Thyroid gland (tissue), 4 donors: Measurements from ENCODE around the gene STPG1. TPM values are rescaled to one million over a fixed set of nuclear protein-coding genes. Genes with fewer than 3 reads are reported as not detected.
"Not testable (repeated sequence)": the region's sequence is repeated elsewhere in the genome, so short reads cannot be mapped to it uniquely, and the experiment has no call there.

Experiments
- DNase-seq, 2 donors: peaks; one replicate each; pipeline ENCODE4 v3.0.0-alpha.2; 2019
- H3K27ac ChIP-seq, 3 donors: fragments of 200-600 bp; sonication (generic); 1 replicate in 2 of 3; 2 replicates in 1 of 3; pipeline ENCODE4 v1.5.1; 2016 to 2019; ENCODE audit warnings: mild to moderate bottlenecking in 1 of 3, moderate library complexity in 1 of 3
- H3K27me3 ChIP-seq: fragments of 200-600 bp; sonication (generic); one replicate; pipeline ENCODE4 v1.5.1; 2019
- H3K36me3 ChIP-seq, 2 donors: fragments of 200-600 bp; sonication (generic); one replicate each; pipeline ENCODE4 v1.5.1; 2016 to 2019
- H3K4me1 ChIP-seq, 2 donors: fragments of 200-600 bp; sonication (generic); one replicate each; pipeline ENCODE4 v1.5.1; 2017 to 2019
- H3K4me3 ChIP-seq, 3 donors: fragments of 200-600 bp; sonication (generic); replicated peaks in 1 of 3; 1 replicate in 2 of 3; 2 replicates in 1 of 3; pipeline ENCODE4 v1.5.1; 2016; ENCODE audit warnings: mild to moderate bottlenecking in 1 of 3
- H3K9me3 ChIP-seq: fragments of 200-600 bp; sonication (generic); one replicate; pipeline ENCODE4 v1.5.1; 2017
- POLR2A ChIP-seq, 2 donors: fragments of 450-650 bp; IDR thresholded peaks; one replicate each; pipeline ENCODE4 v1.6.1; 2017; ENCODE audit warnings: antibody characterized with exemption in 2 of 2, mild to moderate bottlenecking in 2 of 2, moderate library complexity in 1 of 2
- WGBS, 2 donors: methylation state at CpG; one replicate each; pipeline ENCODE4 v1.1.5; 2017; 5-methylcytosine and 5-hydroxymethylcytosine counted together
- intact Hi-C: fragments of 100-400 bp; cut with DNase I; formaldehyde crosslinking; loops from one replicate; pipeline ENCODE4 v1.15.1; 2023
- total RNA-seq, 4 donors: library from RNA; depleted of rRNA; stranded (reverse); fragments of >200 nt; gene quantifications; one replicate each; pipeline ENCODE4 v1.2.3, GENCODE V29; 2016
- TF ChIP-seq, protein P1 (sequence below), 6 experiments: fragments of 200-600 bp in 3 of 6; fragments of 450-650 bp in 3 of 6; sonication (generic) in 3 of 6; IDR thresholded peaks; one replicate each; pipeline ENCODE4 v1.5.1; 2016 to 2019; ENCODE audit warnings: antibody characterized with exemption in 6 of 6, mild to moderate bottlenecking in 2 of 6, inconsistent platforms in 1 of 6, moderate library complexity in 1 of 6

Gene STPG1
- total RNA-seq, 4 donors from 2014 or later = 5.2 to 8.9 (median 7.0) TPM

DNA sequence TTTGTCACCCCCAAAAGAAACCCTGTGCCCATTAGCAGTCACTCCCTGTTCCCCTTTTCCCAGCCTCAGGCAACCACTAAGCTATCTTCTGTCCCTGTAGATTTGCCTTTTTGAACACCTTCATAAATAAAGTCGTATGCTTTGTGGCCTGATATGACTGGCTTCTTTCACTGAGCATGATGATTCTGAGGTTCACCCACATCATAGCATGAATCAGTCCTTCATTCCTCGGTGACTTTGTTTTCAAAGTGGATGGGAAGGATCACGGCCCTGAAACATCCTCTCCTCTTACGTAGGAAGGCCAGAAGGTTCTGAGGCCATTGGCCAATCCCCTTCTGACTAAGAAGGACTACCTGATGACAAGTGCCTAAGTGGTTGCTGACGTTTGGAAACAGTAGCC lies 41.1 kb upstream of the STPG1 start:
- Histone ChIP-seq H3K4me1 (peaks cover 16 to 27% of the 10 kb centered on the region in 2 donors), H3K27me3 (no peaks in the 10 kb centered on the region), H3K4me3 (no peak overlapping the region), H3K27ac (no peak overlapping the region), H3K9me3 (no peaks in the 10 kb centered on the region), H3K36me3 (peaks cover 17 to 22% of the 10 kb centered on the region in 2 donors)
- intact Hi-C loops = no loop called here
- TF ChIP-seq, protein P1, sequence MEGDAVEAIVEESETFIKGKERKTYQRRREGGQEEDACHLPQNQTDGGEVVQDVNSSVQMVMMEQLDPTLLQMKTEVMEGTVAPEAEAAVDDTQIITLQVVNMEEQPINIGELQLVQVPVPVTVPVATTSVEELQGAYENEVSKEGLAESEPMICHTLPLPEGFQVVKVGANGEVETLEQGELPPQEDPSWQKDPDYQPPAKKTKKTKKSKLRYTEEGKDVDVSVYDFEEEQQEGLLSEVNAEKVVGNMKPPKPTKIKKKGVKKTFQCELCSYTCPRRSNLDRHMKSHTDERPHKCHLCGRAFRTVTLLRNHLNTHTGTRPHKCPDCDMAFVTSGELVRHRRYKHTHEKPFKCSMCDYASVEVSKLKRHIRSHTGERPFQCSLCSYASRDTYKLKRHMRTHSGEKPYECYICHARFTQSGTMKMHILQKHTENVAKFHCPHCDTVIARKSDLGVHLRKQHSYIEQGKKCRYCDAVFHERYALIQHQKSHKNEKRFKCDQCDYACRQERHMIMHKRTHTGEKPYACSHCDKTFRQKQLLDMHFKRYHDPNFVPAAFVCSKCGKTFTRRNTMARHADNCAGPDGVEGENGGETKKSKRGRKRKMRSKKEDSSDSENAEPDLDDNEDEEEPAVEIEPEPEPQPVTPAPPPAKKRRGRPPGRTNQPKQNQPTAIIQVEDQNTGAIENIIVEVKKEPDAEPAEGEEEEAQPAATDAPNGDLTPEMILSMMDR (IDR thresholded peaks at IDR 0.05) = no peak
- TF ChIP-seq POLR2A (IDR thresholded peaks at IDR 0.05) = no peak
- 78 to 87% methylated on average over 5 of the region's 5 CpGs for WGBS, 2 donors
- no peak for DNase-seq

- WGBS, 2 donors = 92% methylated on average over 8 of the region's 8 CpGs
- H3K9me3 ChIP-seq = no peaks in the 10 kb centered on the region
- H3K4me1 ChIP-seq = peaks cover 3 to 11% of the 10 kb centered on the region in 2 donors
- peaks cover 22 to 27% of the 10 kb centered on the region in 2 donors for H3K36me3 ChIP-seq
- H3K27me3 ChIP-seq = no peaks in the 10 kb centered on the region
- intact Hi-C loops = no loop called here
- DNase-seq = no peak
- no peak overlapping the region for H3K4me3 ChIP-seq
- TF ChIP-seq, protein P1 (IDR thresholded peaks at IDR 0.05) = no peak
- TF ChIP-seq POLR2A (IDR thresholded peaks at IDR 0.05) = no peak
- H3K27ac ChIP-seq = no peak overlapping the region
Measured at GRCh38 chr1:24452922-24453485, 39.4 kb upstream of the STPG1 start.

GRCh38 chr1:24451746-24452145 lies 38.2 kb upstream of the STPG1 start:
- H3K27me3 ChIP-seq = no peaks in the 10 kb centered on the region
- DNase-seq = no peak
- 86 to 90% methylated on average over 3 of the region's 3 CpGs for WGBS, 2 donors
- peaks cover 17 to 21% of the 10 kb centered on the region in 2 donors for H3K36me3 ChIP-seq
- no peaks in the 10 kb centered on the region for H3K4me1 ChIP-seq
- no peak overlapping the region for H3K4me3 ChIP-seq
- intact Hi-C loops = no loop called here
- no peak overlapping the region for H3K27ac ChIP-seq
- H3K9me3 ChIP-seq = no peaks in the 10 kb centered on the region
- TF ChIP-seq POLR2A (IDR thresholded peaks at IDR 0.05) = no peak
- TF ChIP-seq, protein P1 (IDR thresholded peaks at IDR 0.05) = no peak

GRCh38 chr1:24450857-24451397 lies 37.3 kb upstream of the STPG1 start:
- H3K4me1 ChIP-seq = no peaks in the 10 kb centered on the region
- no peak overlapping the region for H3K27ac ChIP-seq
- H3K27me3 ChIP-seq = no peaks in the 10 kb centered on the region
- H3K9me3 ChIP-seq = no peaks in the 10 kb centered on the region
- no peak for DNase-seq
- H3K36me3 ChIP-seq = peaks cover 17 to 21% of the 10 kb centered on the region in 2 donors
- H3K4me3 ChIP-seq = no peak overlapping the region
- intact Hi-C loops = no loop called here
- TF ChIP-seq, protein P1 (IDR thresholded peaks at IDR 0.05) = no peak
- no peak for TF ChIP-seq POLR2A (IDR thresholded peaks at IDR 0.05)
- 97 to 98% methylated on average over 5 of the region's 5 CpGs for WGBS, 2 donors

DNA sequence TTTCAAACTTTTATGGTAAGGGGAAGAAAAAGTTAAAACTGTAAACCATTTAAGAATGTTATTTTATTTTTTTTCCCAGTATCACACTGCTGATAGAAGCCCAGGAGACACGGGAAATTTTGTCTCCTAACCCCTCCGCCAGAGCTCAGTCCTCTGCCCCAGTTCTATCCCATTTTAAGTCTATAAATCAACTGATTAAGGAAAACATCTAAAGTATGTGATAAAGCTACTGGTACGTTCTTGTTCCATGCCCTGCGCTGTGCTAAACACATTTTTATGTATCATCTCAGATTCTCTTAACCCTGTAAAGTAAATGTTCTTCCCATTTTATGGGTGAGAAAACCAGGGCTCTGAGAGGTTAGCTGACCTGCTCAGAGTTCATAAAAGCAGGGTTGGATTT lies 36.7 kb upstream of the STPG1 start:
- Histone ChIP-seq H3K27ac (no peak overlapping the region), H3K36me3 (peaks cover 17 to 21% of the 10 kb centered on the region in 2 donors), H3K27me3 (no peaks in the 10 kb centered on the region), H3K4me1 (no peaks in the 10 kb centered on the region), H3K9me3 (no peaks in the 10 kb centered on the region), H3K4me3 (no peak overlapping the region)
- intact Hi-C loops = no loop called here
- TF ChIP-seq, protein P1 (IDR thresholded peaks at IDR 0.05) = no peak
- TF ChIP-seq POLR2A (IDR thresholded peaks at IDR 0.05) = no peak
- WGBS, 2 donors = 90% methylated on average over 4 of the region's 4 CpGs
- no peak for DNase-seq

GRCh38 chr1:24446446-24446845 lies 32.9 kb upstream of the STPG1 start:
- H3K27me3 ChIP-seq, H3K9me3 ChIP-seq, intact Hi-C loops, DNase-seq, H3K4me3 ChIP-seq, H3K27ac ChIP-seq: not testable (repeated sequence)
- 96 to 100% methylated on average over 2 of the region's 2 CpGs for WGBS, 2 donors
- peaks cover 9 to 18% of the 10 kb centered on the region in 2 donors for H3K36me3 ChIP-seq
- peaks cover 10 to 21% of the 10 kb centered on the region in 2 donors for H3K4me1 ChIP-seq
